ENCODE results near the gene RASGRP2.

RASGRP2 gene

GRCh38 chr11:64692764-64693331 is 51.1 kb downstream of the RASGRP2 start:
- Histone ChIP-seq H3K79me2 (ENCODE audit: insufficient read depth, low read length) (no peaks in the 10 kb centered on the region), H3K27me3 (ENCODE audit: insufficient read depth, low read length) (no peaks in the 10 kb centered on the region), H2AFZ (ENCODE audit: low read length) (no peak overlapping the region), H3K4me2 (ENCODE audit: low read length) (no peak overlapping the region), H3K4me3 (ENCODE audit: low read depth, low read length, poor library complexity, severe bottlenecking) (no peak overlapping the region), H3F3A (ENCODE audit: insufficient read depth, low read length) (no peaks in the 10 kb centered on the region), H4K20me1 (ENCODE audit: insufficient read depth, low read length) (no peaks in the 10 kb centered on the region), H3K27ac (ENCODE audit: low read depth, low read length, poor library complexity, severe bottlenecking) (no peak overlapping the region), H3K4me1 (ENCODE audit: insufficient read depth, low read length, severe bottlenecking) (peaks cover 15% of the 10 kb centered on the region), H3K36me3 (ENCODE audit: insufficient read depth, low read length) (no peaks in the 10 kb centered on the region), H3K9me3 (ENCODE audit: low read length) (no peaks in the 10 kb centered on the region), H3K9ac (ENCODE audit: low read length) (no peak overlapping the region), H3K9me2 (ENCODE audit: low read depth, low read length) (no peaks in the 10 kb centered on the region)
- TF ChIP-seq CTCF (IDR thresholded peaks at IDR 0.05; ENCODE audit: low read length): no peak
- no peak for TF ChIP-seq EZH2 (IDR thresholded peaks at IDR 0.05; ENCODE audit: borderline replicate concordance, low read length)

DNA sequence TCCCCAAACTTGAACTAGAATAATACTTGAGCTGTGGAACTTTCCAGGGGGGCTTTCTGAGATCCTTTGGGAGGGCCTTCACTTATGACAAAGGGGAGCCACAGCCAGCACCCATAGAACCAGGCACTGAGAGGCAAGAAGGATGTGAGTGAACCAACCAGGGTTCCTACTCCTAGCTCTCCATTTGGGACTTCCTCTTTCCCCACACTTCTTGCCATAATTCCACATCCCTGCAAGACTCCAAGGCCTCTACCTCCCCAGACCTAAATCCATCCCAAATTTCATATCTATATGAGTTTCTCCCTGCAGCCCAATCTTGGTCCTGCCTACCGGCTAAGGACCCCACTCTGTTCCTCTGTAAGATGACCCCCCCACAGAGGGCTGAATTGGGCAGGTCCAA is 52.4 kb downstream of the RASGRP2 start:
- H3K4me1 ChIP-seq (ENCODE audit: insufficient read depth, low read length, severe bottlenecking): peaks cover 15% of the 10 kb centered on the region
- H3K9me3 ChIP-seq (ENCODE audit: low read length): no peaks in the 10 kb centered on the region
- H3K9ac ChIP-seq (ENCODE audit: low read length): no peak overlapping the region
- H3K4me2 ChIP-seq (ENCODE audit: low read length): no peak overlapping the region
- no peak overlapping the region for H3K4me3 ChIP-seq (ENCODE audit: low read depth, low read length, poor library complexity, severe bottlenecking)
- H3K27ac ChIP-seq (ENCODE audit: low read depth, low read length, poor library complexity, severe bottlenecking): no peak overlapping the region
- H2AFZ ChIP-seq (ENCODE audit: low read length): no peak overlapping the region
- no peaks in the 10 kb centered on the region for H3K36me3 ChIP-seq (ENCODE audit: insufficient read depth, low read length)
- H4K20me1 ChIP-seq (ENCODE audit: insufficient read depth, low read length): no peaks in the 10 kb centered on the region
- no peaks in the 10 kb centered on the region for H3K79me2 ChIP-seq (ENCODE audit: insufficient read depth, low read length)
- TF ChIP-seq EZH2 (IDR thresholded peaks at IDR 0.05; ENCODE audit: borderline replicate concordance, low read length): no peak
- TF ChIP-seq CTCF (IDR thresholded peaks at IDR 0.05; ENCODE audit: low read length): no peak
- H3K27me3 ChIP-seq (ENCODE audit: insufficient read depth, low read length): no peaks in the 10 kb centered on the region
- no peaks in the 10 kb centered on the region for H3K9me2 ChIP-seq (ENCODE audit: low read depth, low read length)
- no peaks in the 10 kb centered on the region for H3F3A ChIP-seq (ENCODE audit: insufficient read depth, low read length)

DNA sequence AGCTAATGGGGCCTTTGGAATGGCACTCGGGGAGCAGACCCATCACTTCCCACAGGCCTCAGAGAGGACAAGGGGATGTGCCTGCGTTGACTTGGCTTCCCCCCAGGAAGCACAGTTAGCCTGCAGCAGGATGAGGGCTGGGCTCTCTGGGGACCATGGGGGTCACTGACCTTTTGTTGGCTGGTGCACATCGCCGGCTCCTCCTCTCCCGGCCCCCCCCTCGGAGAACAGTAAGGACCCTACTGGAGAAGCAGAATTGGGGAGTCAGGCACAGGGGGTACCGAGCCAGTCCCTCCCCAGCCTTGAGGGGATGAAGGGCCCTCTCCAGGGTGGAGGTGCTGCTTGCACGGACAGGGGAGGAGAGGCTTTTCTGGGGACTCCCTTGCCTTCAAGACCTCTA is 53.7 kb downstream of the RASGRP2 start:
- Histone ChIP-seq H3K79me2 (ENCODE audit: insufficient read depth, low read length) (no peaks in the 10 kb centered on the region), H3F3A (ENCODE audit: insufficient read depth, low read length) (no peaks in the 10 kb centered on the region), H3K9me3 (ENCODE audit: low read length) (no peaks in the 10 kb centered on the region), H3K4me3 (ENCODE audit: low read depth, low read length, poor library complexity, severe bottlenecking) (no peak overlapping the region), H3K9me2 (ENCODE audit: low read depth, low read length) (no peaks in the 10 kb centered on the region), H3K27me3 (ENCODE audit: insufficient read depth, low read length) (peaks cover 3% of the 10 kb centered on the region; the same call in 1 of the 2 replicates), H3K4me2 (ENCODE audit: low read length) (no peak overlapping the region), H2AFZ (ENCODE audit: low read length) (no peak overlapping the region), H3K27ac (ENCODE audit: low read depth, low read length, poor library complexity, severe bottlenecking) (no peak overlapping the region), H3K9ac (ENCODE audit: low read length) (no peak overlapping the region), H4K20me1 (ENCODE audit: insufficient read depth, low read length) (no peaks in the 10 kb centered on the region), H3K4me1 (ENCODE audit: insufficient read depth, low read length, severe bottlenecking) (peaks cover 14% of the 10 kb centered on the region), H3K36me3 (ENCODE audit: insufficient read depth, low read length) (no peaks in the 10 kb centered on the region)
- TF ChIP-seq EZH2 (IDR thresholded peaks at IDR 0.05; ENCODE audit: borderline replicate concordance, low read length): no peak

- no peaks in the 10 kb centered on the region for H3K9me3 ChIP-seq (ENCODE audit: low read length)
- H4K20me1 ChIP-seq (ENCODE audit: insufficient read depth, low read length): no peaks in the 10 kb centered on the region
- H3K4me2 ChIP-seq (ENCODE audit: low read length): peak overlapping the region; percentile 68
- peaks cover 6% of the 10 kb centered on the region; the same call in 1 of the 2 replicates for H3K27me3 ChIP-seq (ENCODE audit: insufficient read depth, low read length)
- H3K9me2 ChIP-seq (ENCODE audit: low read depth, low read length): no peaks in the 10 kb centered on the region
- H3K9ac ChIP-seq (ENCODE audit: low read length): no peak overlapping the region
- H3K4me3 ChIP-seq (ENCODE audit: low read depth, low read length, poor library complexity, severe bottlenecking): peak overlapping the region; percentile 53
- H3K4me1 ChIP-seq (ENCODE audit: insufficient read depth, low read length, severe bottlenecking): peaks cover 5% of the 10 kb centered on the region
- no peaks in the 10 kb centered on the region for H3K36me3 ChIP-seq (ENCODE audit: insufficient read depth, low read length)
- no peaks in the 10 kb centered on the region for H3F3A ChIP-seq (ENCODE audit: insufficient read depth, low read length)
- peak; percentile 85 for TF ChIP-seq CTCF (IDR thresholded peaks at IDR 0.05; ENCODE audit: low read length)
- no peak for TF ChIP-seq EZH2 (IDR thresholded peaks at IDR 0.05; ENCODE audit: borderline replicate concordance, low read length)
- 0 out of 2 replicates have a peak overlapping the region, but pooled peaks have one; percentile 48 for H2AFZ ChIP-seq (ENCODE audit: low read length)
- H3K79me2 ChIP-seq (ENCODE audit: insufficient read depth, low read length): no peaks in the 10 kb centered on the region
- H3K27ac ChIP-seq (ENCODE audit: low read depth, low read length, poor library complexity, severe bottlenecking): no peak overlapping the region
Measured at GRCh38 chr11:64688534-64688982, 55.4 kb downstream of the RASGRP2 start.

All from OCI-LY1 (cell line).